GM10847 (cell line): ENCODE results near the gene FANCG.

ENCODE experiments used
- POLR2A ChIP-seq: IDR thresholded peaks from 2 replicates; pipeline ENCODE4 v1.6.1; 2011; ENCODE audit not compliant: insufficient read length; ENCODE audit errors: extremely low read depth

The FANCG gene

GRCh38 chr9:35027860-35028259 lies 51.9 kb downstream of the FANCG start:
- no peak for TF ChIP-seq POLR2A

DNA sequence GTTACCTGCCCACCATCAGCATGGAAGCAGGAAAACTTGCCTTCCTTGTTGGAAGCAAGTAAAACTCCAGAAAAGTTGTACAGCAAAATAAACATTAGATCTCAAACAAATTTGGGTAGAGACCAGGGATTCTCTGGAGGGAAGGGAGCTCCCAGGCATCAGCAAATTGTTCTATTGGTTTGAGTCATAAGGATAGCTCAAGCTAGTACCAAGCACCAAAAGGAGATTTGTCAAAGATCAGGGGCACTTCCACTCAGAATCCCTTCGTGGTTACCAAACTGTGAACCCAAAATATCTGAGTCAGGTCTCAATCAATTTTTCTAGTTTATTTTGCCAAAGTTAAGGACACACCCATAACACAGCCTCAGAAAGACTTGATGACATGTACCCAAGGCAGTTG lies 52.4 kb downstream of the FANCG start:
- TF ChIP-seq POLR2A: no peak

DNA sequence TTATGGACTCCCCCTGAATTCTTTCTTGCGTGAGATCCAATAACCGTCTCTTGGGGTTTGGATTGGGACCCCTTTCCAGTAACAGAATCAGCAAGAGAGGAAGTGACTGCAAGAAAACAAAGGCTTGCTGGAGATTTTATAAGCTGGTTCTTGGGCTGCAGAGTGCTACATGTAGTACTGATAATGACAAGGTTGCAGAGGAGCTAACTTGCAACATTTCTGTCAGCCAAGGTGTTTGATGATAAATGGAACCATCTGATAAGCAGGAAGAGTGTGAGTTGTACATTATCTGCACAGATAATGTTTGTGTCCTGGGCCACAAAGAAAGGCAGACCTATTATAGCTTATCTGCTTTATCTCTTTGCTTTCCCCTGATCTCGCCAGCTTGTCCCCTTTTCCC lies 53.1 kb downstream of the FANCG start:
- TF ChIP-seq POLR2A: no peak
